Measurements from ENCODE around the gene ZNF287.

DNA sequence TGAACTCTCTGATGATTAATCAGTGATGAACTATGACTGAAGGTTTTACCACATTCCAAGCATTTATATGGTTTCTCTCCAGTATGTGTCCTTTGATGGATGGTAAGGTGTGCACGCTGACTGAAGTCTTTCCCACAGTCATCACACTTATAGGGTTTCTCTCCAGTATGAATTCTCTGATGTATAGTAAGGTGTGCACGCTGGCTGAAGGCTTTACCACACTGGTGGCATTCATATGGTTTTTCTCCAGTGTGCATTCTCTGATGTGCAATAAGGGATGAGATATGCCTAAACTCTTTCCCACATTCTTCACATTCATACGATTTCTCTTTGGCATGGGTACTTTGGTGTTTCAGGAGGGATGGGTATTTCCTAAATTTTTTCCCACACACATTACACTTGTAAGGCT lies 16.4 kb downstream of the ZNF287 start:
- TF ChIP-seq CTCF (IDR thresholded peaks at IDR 0.05), result no peak
- no peak for TF ChIP-seq ZFX (IDR thresholded peaks at IDR 0.05; ENCODE audit: borderline replicate concordance)
